ENCODE data around the gene MYO7A.

DNA sequence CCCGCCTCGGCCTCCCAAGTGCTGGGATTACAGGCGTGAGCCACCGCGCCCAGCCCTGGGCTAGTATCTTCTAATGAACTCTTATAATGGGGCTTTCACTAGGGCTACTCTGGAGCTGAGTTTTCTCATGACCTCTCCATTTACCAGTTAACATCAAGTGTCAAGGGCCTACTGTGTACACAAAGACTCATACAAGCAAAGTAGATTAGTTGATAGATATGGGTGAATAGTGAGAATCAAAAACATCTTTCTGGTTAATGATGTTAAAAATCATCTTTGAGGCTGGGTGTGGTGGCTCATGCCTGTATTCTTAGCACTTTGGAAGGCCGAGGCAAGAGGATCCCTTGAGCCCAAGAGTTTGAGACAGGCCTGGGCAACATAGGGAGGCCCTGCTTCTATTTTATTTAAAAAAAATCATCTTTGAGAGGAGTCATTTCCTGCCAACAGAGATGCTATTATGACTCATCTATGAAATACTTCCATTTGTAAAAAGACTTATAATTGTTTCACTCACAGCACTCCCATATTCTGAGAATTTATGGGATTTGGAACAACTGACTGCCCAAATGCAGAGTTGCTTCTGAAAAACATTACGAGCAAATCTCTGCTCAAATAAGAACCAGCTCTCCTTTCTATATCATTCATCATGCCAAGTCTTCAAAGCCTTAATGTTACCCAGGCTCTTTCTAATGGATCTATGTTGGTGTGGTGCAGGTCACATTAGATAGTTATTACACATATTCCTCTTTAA is 116.4 kb downstream of the MYO7A start:
- no peak for TF ChIP-seq EZH2 (IDR thresholded peaks at IDR 0.05; ENCODE audit: insufficient read depth, poor library complexity, severe bottlenecking)
- TF ChIP-seq EZH2phosphoT487 (IDR thresholded peaks at IDR 0.05; ENCODE audit: insufficient read depth, low read depth): 0 out of 2 replicates have a peak, but pooled peaks have one; percentile 60
